HG02678 (cell line): ENCODE measurements around the gene UBQLN1.

Experiments used
- ATAC-seq: cut with Tn5 transposase; IDR thresholded peaks from one replicate; pipeline ENCODE4 v1.9.1; 2021; ENCODE audit warnings: mild to moderate bottlenecking, moderate library complexity; ENCODE audit not compliant: unreplicated experiment

UBQLN1 gene

GRCh38 chr9:83698976-83699585 lies 8.7 kb downstream of the UBQLN1 start:
- ATAC-seq: peak; percentile 46

- no peak for ATAC-seq
Observed at GRCh38 chr9:83691492-83691891, 16.3 kb downstream of the UBQLN1 start.

- ATAC-seq: no peak
Observed at GRCh38 chr9:83688921-83689320, 18.8 kb downstream of the UBQLN1 start.

GRCh38 chr9:83681490-83681889 lies 26.3 kb downstream of the UBQLN1 start:
- ATAC-seq: no peak

- no peak for ATAC-seq
Observed at GRCh38 chr9:83680233-83680632, 27.5 kb downstream of the UBQLN1 start.

GRCh38 chr9:83677596-83677995 lies 30.2 kb downstream of the UBQLN1 start:
- no peak for ATAC-seq

- no peak for ATAC-seq
Observed at GRCh38 chr9:83675466-83675865, 32.3 kb downstream of the UBQLN1 start.

GRCh38 chr9:83671451-83671850 lies 36.3 kb downstream of the UBQLN1 start:
- no peak for ATAC-seq

GRCh38 chr9:83670381-83670780 lies 37.4 kb downstream of the UBQLN1 start:
- ATAC-seq: no peak

GRCh38 chr9:83669067-83669466 lies 38.7 kb downstream of the UBQLN1 start:
- no peak for ATAC-seq

GRCh38 chr9:83665580-83666200 lies 42.1 kb downstream of the UBQLN1 start:
- ATAC-seq: peak; percentile 95

- no peak for ATAC-seq
Observed at GRCh38 chr9:83662933-83663332, 44.8 kb downstream of the UBQLN1 start.

- no peak for ATAC-seq
Observed at GRCh38 chr9:83656952-83657351, 50.8 kb downstream of the UBQLN1 start.

GRCh38 chr9:83656032-83656680 lies 51.6 kb downstream of the UBQLN1 start:
- peak; percentile 63 for ATAC-seq

- no peak for ATAC-seq
Observed at GRCh38 chr9:83655433-83655832, 52.3 kb downstream of the UBQLN1 start.

- ATAC-seq: no peak
Observed at GRCh38 chr9:83652433-83652832, 55.3 kb downstream of the UBQLN1 start.

GRCh38 chr9:83651558-83651957 lies 56.2 kb downstream of the UBQLN1 start:
- ATAC-seq: no peak

- ATAC-seq: no peak
Observed at GRCh38 chr9:83649515-83649914, 58.2 kb downstream of the UBQLN1 start.

GRCh38 chr9:83649080-83649479 lies 58.7 kb downstream of the UBQLN1 start:
- ATAC-seq: peak; percentile 68

GRCh38 chr9:83646500-83647239 lies 61.1 kb downstream of the UBQLN1 start:
- no peak for ATAC-seq

- ATAC-seq: no peak
Observed at GRCh38 chr9:83642793-83643192, 65.0 kb downstream of the UBQLN1 start.

GRCh38 chr9:83639266-83639665 lies 68.5 kb downstream of the UBQLN1 start:
- ATAC-seq: no peak
